GM19035 (cell line): ENCODE results near the gene MAML2.

Source experiments
- ATAC-seq: cut with Tn5 transposase; IDR thresholded peaks from one replicate; pipeline ENCODE4 v1.9.1; 2021; ENCODE audit not compliant: unreplicated experiment

The MAML2 gene

DNA sequence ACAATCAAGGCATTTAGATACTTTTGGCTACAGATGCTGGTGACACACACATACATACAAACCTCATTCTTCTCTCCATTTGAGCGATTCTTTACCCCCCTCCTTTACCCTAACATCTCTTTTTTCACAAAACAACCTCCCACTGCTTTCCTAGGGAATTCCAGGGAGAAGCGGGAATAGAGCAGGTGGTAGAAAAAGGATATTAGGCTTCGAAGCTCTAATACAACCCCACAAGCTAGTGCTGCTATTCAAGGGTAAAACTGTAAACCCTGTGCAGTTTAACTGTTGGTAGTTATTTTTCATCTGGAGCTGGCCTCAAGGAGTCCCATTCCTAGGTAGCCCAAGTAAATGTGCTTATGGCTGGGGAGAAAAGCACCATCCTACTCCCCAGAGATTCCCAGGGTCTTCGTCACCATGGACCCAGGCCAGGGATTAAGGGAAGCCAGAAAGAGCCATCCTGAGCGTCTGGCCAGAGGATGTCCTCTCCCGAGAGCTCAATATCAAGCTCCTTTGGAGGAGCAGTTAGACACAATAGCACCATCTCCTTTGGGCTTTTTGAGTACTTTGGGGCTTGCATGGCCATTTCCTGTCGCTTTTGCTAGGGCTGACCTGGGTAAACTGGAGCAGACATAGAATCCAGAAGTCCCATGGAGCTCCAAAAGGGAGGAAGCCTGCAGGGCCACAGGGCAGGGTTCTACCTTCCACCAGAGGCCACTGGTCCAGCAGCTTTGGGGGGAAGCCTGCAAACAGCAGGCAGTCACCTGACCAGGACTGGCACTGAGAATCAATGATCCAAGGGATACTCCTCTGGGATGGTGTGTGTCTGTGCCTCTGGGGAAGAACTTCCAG is 3.1 kb downstream of the MAML2 start:
- no peak for ATAC-seq

DNA sequence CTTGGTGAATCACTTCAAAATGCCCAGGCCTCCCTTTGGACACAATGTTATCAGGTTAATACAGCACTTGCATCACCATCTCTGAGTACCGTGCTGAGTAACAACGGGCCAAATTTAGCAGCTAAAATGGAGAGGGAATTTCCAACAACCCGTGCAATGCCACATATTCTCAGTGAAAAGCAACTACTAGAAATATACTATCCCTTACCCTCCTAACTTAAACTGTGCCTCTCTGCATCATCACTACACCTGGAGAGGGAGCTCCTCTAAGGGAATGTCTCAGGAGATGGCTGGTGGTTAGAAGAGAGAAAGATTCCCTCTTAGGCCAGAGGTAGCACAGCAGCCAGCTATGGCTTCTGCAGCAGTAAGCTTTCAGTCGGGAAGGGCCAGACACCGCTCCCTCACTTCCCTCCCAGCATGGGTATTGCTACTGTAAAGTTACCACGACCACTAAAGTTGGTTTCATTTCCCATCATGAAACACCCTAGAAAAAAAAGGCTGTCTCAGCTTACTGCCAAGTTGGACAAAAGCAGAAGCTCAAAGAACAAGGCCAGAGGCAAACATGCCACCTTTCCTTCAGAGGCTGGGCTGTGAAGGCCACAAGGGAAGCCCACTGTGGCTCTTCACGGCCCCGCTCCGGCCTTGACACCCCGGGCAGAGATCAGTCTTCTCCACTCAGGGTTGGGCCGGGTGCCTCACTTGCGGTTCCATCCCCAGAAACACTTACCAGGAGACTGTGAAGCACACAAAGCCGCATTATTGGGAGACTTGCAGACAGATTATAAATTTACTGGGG is 3.9 kb downstream of the MAML2 start:
- peak; percentile 39 for ATAC-seq

DNA sequence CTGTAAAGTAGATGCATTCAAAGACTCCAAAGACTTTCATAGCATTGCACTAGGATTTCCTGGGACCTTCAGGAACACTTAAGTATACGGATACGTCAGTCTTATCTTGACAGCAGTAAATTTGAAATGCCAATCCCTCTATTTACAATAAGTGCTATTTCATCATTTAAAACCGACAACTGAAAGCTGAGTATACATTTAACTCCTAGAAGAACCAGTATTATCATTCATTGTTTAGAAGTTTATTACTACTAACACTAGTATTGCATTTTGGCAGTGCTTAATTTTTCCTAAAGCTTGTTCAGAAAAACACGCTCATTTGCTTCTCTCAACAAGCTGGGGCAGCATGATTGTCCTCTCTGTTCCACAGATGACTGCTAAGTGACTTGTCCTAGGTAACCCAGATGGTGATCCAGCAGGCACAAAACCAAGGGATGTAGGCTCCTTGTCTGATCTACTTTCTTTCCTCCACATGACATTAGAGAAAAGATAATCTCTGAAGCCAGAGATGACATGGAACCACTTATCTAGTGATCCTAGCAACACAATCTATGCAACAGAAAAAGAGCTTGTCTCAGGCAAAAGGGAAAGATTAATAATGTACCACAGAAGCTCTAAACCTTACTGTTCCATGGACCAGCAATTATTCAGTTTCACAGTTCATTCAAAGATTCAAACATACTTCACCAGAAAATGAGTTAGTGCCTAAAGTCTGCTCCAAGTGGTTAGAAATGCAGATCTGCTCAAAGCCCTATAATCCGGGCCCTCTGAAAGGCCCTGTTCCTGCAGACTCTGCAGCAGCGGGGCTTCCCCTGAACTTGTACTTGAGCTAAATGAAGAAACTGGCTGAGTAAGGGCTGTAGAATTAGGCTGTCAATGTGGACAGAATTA is 5.2 kb downstream of the MAML2 start:
- peak; percentile 30 for ATAC-seq

DNA sequence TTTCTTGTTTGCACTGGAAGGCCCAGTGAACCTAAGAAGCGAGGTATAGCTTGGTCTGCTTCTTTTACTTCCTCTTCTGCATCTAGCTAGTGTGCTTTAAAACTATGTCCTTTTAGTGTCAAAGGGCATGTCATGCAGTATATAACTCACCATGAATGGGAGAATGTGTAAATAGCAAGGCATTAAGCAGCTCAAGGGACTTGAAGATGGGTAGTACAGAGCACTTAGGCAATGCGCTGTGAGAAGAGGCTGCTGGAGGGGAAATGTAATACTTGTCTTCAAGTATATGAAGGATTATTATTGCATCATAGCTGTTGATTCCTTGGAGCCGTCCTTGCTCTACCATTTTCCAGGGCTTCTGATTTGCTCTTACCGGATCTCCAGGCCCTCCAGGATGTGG is 7.6 kb downstream of the MAML2 start:
- no peak for ATAC-seq

DNA sequence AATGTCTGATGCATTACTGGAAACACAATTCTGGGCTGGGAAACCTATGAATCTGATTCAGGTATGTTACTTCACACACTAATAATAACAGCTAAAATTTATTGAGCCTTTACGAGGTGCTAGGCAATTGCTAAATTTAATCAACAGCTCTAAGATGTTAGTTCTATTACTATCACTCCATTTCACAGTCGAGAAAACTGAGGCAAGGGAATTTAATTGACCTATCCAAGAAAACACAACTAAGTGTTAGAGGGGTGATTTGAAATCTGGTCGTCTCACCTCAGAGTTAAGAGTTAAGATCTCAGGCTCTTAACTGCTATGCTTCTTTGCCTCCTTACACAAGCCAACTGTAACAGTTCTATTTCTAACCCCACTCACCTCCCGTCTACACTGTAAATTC is 8.8 kb downstream of the MAML2 start:
- ATAC-seq, result no peak

DNA sequence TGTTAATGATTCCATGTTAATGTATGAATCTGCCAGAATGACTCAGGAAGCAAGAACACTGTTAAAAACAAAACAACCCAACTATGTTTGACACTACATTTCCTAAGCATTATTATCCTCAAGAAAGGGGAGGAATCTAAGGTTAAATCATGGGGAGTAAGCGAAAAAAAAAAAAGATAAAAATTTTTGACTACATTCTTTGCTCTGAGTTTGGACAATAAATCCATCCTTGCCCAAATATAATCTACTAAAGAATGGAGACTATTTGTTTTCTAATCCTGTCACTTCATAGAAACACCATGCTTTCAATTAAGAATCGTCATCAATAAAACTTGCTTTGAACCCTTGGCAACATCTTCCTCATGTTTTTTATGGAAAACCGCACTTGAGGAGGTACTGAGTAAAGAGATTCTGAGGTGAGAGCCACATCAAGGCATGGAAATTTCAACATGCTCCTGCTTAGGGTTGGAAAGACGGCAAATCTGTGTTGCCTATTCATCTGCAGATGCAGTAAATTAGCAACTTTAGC is 9.7 kb downstream of the MAML2 start:
- ATAC-seq, result no peak

DNA sequence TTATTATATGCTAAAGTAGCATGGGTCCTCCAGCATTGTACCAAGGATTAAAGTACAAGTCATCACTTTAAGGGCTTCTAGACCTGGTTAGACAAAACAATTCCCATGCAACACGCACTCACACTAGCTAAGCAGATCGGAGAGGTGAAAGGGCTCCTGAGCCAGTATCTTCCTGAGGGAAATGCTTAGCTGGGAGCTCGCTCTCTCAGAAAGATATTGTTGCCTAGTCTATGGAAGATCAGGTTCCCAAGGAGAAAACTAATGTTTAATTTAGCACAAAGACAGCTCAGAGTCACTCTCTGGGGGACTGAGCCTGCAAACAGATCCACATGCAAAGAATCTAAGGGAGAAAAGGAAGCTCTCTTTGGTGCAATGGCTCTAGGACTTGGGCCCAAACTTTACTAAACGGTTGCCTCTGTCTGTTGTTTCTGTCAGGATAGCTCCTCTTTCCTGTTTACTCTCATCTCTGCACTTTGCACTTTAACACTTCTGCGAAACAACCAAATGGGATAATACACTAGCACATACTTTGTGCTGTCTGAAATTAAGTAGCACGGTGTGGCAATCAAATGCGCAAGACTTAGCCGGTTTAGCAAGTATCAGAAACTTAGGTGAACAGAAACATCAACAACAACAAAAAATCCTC is 10.7 kb downstream of the MAML2 start:
- ATAC-seq, result no peak

DNA sequence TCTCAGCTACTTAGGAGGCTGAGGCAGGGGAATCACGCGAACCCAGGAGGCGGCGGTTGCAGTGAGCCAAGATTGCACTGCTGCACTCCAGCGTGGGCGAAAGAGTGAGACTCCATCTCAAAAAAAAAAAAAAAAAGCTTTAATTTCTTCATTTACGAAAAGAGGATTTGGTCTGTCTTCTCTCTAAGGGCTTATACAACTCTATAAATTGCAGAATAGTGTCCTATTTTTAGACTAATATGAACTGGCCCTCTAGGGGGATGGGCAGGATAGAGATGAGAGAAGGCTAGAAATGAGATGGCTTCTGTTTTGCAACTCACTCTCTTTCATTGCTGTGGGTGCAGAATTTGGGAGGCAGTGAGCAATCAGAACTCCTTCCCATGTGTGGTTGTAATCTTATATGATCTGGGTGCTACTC is 11.3 kb downstream of the MAML2 start:
- ATAC-seq, result no peak

DNA sequence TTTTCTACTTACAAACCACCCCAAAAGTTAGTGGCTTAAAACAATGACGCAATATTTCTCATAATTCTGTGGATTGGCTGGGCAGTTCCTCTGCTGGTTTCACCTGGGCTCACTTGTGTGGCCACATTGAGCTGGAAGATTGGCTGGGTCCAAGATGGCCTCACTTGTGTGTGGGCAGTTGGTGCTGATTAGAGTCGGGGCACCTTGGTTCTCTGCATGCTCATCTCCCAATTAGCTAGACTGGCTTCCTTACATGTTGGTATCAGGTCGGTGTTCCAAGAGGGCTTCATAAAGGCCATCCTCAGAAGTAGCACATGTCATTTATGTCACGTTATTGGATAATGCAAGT is 12.5 kb downstream of the MAML2 start:
- no peak for ATAC-seq

DNA sequence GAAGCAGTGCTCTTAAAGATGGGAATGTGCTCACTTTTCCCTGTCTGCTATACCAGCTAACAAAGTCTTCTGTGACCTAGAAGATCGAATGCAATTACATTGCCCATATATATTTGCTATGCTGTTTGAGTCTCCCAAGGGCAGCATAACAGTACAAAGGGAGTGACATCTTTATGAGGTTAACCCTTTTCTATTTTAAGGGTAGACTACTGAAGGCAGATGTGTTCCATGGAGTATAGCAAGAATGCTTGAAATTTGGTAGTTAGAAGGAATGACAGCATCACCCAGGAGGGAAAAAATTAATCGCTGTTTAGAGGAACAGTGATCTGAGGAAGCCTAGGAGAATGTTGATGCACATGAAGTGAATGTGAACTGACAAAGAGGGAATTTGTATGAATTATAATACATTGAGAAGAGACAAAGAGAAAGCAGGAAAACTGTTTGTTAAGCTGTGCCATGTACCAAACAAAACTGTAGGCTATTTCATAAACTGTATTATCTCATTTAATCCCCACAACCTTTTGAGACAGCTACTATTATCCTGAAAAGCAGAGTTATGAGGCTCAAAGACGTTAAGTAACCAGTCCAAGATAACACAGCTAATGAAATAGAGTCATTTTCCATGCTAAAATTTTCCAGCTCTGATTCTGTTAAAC is 13.0 kb downstream of the MAML2 start:
- ATAC-seq, result no peak

DNA sequence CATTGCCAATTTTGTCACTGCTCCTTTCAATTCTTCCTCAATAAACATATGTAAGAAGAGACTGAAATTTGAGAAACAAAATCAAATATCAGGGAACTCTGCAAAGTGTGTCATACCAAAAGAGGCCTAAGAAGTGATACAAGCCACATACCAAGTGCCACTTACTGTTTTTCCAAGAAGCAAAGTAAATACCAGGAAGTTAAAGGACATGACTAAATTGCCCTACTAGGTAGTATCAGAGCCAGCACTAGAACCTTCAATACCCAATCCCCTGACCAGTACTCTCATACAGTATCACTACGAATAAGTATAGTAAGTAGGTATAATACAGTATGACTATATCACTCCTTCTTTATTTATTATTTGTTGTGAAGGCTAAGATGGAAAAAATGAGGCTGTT is 13.6 kb downstream of the MAML2 start:
- ATAC-seq, result no peak

DNA sequence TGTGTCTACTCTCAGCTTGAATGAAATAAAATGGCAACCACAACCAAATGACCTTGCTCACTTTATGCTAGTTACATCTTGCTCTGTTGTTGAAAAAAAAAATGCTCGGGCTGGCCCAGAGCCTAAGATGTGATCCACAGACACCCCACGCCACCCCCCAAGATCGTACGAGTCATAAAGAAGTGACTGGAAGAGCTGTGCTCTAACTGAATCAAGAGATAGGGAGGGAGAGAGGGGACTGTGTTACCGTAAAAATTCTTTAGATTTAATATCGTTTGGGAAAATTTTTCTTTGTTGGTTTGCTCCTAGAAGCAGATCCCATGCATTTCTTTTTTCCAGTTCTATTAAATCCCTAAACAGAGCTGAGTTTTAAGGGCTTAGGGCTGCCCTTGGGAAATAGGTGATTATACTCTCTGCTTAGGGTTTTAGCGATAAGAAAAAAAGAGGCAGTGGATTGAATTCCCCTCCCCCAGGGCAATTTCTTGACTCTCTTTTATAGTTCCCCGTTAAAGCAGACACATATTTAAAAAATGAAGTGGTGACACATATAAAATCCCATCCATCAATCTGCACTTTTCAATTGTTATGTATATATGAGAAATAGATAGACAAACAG is 14.5 kb downstream of the MAML2 start:
- no peak for ATAC-seq

DNA sequence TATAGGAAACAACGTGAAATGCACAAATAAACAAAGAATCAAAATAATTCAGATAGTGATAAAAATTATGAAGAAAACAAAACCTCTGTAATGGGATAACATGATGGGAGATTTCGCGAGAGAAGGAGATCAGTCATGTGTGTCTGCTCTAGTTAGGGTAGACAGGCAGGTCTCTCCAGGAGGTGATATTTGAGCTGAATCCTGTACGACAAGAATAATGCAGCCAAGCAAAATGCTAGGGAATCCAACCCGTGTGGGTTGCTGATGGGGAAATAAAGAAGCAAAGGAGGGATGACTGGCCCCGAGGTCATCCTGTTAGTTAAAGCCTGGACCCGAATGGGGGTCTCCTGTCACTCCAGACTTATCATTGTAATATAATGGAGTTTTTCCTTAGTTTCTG is 16.0 kb downstream of the MAML2 start:
- ATAC-seq, result no peak

DNA sequence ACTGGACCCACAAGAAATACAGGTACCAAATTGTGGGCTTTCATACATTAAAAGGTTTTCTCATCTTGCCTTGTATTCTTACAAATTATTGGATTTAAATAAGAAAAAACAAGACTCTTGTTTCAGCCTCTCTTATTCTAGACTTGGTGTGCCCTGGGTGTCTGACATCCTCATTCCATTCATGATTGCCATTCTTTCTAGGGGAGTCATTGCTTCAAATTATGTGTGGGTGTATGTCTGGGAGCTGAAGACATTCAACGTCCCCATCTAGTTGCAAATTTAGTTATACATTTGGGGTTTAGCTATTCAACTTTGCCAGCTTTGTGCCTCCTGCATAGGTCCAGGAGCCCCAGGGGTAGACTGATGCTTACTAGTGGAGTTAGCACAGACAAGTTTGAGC is 18.1 kb downstream of the MAML2 start:
- no peak for ATAC-seq

DNA sequence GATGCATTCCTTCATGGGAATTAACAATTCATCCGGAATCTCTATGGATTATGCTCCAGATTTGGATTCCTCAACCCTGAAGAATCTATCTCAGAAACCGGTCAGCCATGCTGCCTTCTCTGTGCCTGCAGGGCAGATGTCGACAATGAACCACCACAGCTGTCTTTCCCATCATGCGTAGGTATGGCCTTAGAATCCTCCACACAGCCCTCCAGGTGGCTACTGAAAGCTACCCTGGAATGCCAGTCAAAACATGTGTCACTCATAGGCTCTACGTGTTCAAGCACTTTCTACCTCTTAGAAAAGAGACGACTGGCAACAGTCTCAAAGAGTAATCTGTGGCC is 19.4 kb downstream of the MAML2 start:
- ATAC-seq, result no peak

DNA sequence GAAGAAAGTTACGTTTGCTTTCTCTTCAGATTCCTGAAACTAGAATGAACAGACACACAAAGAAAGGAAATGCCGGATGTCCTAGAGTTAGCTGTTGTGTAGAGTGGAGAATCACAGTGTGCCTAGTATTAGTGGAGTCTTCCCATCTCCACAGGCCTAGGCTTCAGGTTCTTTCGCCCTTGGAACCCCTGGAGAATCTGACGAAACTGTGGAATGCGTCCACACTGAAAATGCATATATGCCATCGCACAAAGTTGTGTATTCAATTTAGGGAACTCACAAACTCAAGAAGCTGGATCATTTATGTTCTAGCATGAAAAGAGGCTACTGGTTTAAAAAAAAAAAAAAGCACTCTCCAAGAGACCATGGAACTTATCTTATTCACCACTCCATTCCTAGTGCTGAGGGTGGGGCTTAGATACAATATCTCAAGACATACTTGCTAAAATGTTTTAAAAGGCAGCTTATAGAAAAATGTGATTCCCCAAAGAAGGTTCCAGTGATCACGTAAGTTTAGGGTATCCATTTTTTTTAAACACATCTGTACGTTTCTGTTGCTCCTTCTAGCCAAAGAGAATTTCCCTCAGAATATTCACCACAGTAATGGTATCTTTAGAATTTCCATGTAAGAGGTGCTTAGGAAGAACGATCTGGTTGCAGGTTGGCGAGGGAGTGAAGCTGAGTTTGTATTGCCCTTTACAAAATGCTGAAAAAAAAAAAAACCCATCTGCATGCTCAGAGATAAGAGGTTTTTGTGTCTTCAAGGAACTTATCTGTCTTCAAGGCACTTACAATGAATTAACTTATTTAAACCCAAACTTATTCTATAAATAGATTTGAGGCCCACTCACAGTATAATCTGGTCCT is 20.0 kb downstream of the MAML2 start:
- no peak for ATAC-seq

DNA sequence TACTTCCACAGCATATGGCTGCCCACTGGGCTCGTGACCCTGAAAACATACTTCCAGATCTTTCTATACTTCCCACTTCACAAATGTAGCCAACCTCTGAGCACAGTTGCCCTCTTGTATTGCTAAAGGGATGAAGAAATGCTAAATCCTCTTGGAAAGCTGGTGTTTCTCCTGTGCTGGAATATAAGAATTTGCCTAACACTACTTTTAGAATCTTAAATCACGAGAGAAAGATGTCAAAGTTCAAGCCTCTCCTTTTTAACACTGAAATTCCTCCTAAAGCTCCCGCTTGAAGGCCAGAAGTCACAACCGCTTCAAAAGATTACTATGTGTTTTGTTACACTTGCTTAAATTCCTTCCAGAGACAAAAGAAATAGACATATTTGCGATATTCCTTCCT is 21.9 kb downstream of the MAML2 start:
- no peak for ATAC-seq

DNA sequence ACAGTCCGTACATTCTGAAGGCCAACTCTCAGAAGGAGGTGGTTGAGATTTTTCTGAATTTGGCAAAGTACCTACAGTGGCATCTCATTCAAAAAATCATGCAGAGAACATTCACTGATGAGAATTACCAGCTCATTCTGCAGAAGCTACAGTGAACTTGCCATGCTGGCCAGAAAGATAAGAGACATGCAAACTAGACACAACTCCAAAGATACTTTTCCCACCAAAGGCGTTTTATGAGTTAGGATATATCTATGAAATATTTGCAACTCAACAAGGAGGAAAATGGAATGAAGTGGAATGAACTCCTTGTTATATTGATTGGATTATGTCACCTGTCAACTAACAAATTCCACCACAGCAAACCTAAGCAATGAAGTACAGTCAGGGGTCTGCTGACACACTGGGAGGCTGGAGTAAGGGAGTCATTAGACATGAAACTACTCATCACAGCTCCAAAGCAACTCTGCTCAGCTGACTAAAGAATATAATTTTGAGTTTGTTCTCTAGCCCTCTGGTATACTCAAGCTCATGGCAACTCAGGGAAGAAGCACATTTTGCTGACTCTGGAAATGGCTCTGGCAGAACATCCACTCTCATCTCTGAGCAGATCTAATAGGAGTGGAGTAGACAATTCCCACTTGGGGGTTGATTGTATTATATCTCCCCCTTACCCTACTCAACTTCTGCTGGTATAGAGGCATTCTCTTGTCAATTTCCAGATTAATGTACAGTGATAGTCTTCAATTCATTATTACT is 22.9 kb downstream of the MAML2 start:
- no peak for ATAC-seq
